GM06990 (cell line): ENCODE measurements around the gene ANK2.

ENCODE experiments used
- DNase-seq: peaks from one replicate; pipeline ENCODE4 v3.0.0-alpha.2; 2011; ENCODE audit not compliant: insufficient read length; ENCODE audit errors: extremely low read depth
- H3K27me3 ChIP-seq: replicated peaks from 2 replicates; pipeline ENCODE4 v1.6.0; 2011; ENCODE audit warnings: low read length; ENCODE audit not compliant: control insufficient read depth, insufficient read depth
- H3K36me3 ChIP-seq: 2 replicates; pipeline ENCODE4 v1.5.1; 2011; ENCODE audit warnings: low read length; ENCODE audit not compliant: control insufficient read depth, insufficient read depth
- H3K4me3 ChIP-seq: replicated peaks from 2 replicates; pipeline ENCODE4 v1.5.1; 2011; ENCODE audit warnings: low read depth, mild to moderate bottlenecking, control low read depth, low read length
- TF ChIP-seq, protein P1 (sequence below): IDR thresholded peaks from 2 replicates; pipeline ENCODE4 v1.5.1; 2011; ENCODE audit warnings: low read length, control low read depth, mild to moderate bottlenecking, inconsistent platforms; ENCODE audit not compliant: insufficient read depth, poor library complexity, severe bottlenecking

The ANK2 gene

GRCh38 chr4:113410686-113411085 is 361.2 kb downstream of the ANK2 start:
- H3K4me3 ChIP-seq = no peak overlapping the region
- DNase-seq = no peak
- H3K36me3 ChIP-seq = no peaks in the 10 kb centered on the region
- TF ChIP-seq, protein P1, sequence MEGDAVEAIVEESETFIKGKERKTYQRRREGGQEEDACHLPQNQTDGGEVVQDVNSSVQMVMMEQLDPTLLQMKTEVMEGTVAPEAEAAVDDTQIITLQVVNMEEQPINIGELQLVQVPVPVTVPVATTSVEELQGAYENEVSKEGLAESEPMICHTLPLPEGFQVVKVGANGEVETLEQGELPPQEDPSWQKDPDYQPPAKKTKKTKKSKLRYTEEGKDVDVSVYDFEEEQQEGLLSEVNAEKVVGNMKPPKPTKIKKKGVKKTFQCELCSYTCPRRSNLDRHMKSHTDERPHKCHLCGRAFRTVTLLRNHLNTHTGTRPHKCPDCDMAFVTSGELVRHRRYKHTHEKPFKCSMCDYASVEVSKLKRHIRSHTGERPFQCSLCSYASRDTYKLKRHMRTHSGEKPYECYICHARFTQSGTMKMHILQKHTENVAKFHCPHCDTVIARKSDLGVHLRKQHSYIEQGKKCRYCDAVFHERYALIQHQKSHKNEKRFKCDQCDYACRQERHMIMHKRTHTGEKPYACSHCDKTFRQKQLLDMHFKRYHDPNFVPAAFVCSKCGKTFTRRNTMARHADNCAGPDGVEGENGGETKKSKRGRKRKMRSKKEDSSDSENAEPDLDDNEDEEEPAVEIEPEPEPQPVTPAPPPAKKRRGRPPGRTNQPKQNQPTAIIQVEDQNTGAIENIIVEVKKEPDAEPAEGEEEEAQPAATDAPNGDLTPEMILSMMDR = no peak
- no peaks in the 10 kb centered on the region for H3K27me3 ChIP-seq

GRCh38 chr4:113411496-113411938 is 362.1 kb downstream of the ANK2 start:
- H3K27me3 ChIP-seq = no peaks in the 10 kb centered on the region
- DNase-seq = no peak
- TF ChIP-seq, protein P1 = no peak
- no peak overlapping the region for H3K4me3 ChIP-seq
- H3K36me3 ChIP-seq = no peaks in the 10 kb centered on the region

GRCh38 chr4:113419631-113420030 is 370.2 kb downstream of the ANK2 start:
- Histone ChIP-seq H3K4me3 (no peak overlapping the region), H3K27me3 (no peaks in the 10 kb centered on the region), H3K36me3 (no peaks in the 10 kb centered on the region)
- DNase-seq = no peak
- TF ChIP-seq, protein P1 = no peak

DNA sequence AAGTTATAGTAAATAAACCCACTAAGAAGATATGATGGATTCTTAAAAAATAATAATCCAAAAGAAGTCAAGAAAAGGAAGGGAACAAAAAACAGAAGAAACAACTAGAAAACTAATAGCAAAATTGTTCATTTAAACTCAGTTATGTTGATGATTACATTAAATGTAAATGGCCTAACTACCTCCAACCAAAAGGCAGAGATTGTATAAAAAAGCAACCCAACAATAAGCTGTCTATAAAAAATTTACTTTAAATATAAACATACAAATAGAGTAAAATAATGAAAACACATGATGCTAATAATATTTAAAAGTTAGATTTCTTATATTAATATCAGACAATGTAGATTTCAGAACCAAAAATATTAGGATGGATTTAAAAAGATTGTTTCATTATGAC is 371.5 kb downstream of the ANK2 start:
- Histone ChIP-seq H3K27me3 (no peaks in the 10 kb centered on the region), H3K4me3 (no peak overlapping the region), H3K36me3 (no peaks in the 10 kb centered on the region)
- no peak for DNase-seq
- TF ChIP-seq, protein P1 = no peak

- H3K27me3 ChIP-seq = no peaks in the 10 kb centered on the region
- DNase-seq = no peak
- TF ChIP-seq, protein P1 = no peak
- no peaks in the 10 kb centered on the region for H3K36me3 ChIP-seq
- H3K4me3 ChIP-seq = no peak overlapping the region
These were observed 374.2 kb downstream of the ANK2 start for GRCh38 chr4:113423631-113424030.

- no peaks in the 10 kb centered on the region for H3K27me3 ChIP-seq
- TF ChIP-seq, protein P1 = no peak
- DNase-seq = no peak
- no peaks in the 10 kb centered on the region for H3K36me3 ChIP-seq
- no peak overlapping the region for H3K4me3 ChIP-seq
These were observed 383.7 kb downstream of the ANK2 start for GRCh38 chr4:113433116-113433515.
